Stimulated activated CD8-positive, alpha-beta memory T cell treated with anti-CD3 and anti-CD28 coated beads, Interleukin-4, amount 100 ng/mL, for 4 hours (primary cell): ENCODE measurements around the gene GUK1.

ENCODE experiments used
- DNase-seq, 2 donors: peaks; one replicate each; pipeline ENCODE4 v3.0.0-alpha.2; 2020; ENCODE audit warnings: low read depth in 2 of 2, low spot score in 1 of 2

GUK1 gene, protein sequence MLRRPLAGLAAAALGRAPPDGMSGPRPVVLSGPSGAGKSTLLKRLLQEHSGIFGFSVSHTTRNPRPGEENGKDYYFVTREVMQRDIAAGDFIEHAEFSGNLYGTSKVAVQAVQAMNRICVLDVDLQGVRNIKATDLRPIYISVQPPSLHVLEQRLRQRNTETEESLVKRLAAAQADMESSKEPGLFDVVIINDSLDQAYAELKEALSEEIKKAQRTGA

DNA sequence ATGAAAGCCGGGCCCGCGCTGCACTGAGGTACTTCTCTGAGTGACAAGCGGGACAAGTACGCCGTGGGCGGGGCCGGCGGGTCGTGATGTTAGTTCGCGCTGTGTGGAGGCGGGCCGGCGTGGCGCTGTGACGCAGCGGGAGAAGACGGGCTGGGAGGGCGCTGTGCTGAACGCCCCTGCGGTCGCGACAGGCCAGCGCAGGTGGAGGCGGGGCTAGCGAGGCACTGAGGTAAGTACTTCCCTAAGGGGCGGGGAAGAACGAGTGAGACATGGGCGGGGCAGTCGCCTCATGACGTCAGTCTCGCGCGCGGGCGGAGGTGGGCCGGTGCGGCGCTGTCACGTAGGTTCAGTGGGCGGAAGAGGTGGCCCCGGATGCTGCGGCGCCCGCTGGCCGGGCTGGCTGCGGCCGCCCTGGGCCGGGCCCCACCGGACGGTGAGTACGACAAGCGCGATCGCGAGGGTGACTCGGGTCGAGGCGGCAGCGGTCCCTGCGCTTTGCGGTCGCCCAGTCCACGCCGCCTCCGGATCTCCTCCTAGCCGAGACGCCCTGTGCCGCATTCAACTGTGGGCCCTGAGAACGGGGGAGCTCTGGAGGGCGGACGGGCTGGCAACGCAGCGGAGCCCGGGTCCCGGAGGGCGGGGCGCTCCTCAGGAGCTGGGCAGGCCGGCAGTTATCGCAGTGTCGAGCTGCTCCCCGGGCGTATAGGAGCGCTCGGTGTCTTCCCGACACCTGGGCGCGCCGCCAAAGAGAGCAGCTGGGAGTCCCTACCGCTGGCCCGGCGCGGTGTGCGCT lies at the start of gene GUK1:
Gene GUK1, plus strand, starts transcription at position 349 of the 793 bp plus-strand sequence. Its CDS starts 24 bp downstream, at position 373.
- peak; percentile 99 to 100 for DNase-seq

DNA sequence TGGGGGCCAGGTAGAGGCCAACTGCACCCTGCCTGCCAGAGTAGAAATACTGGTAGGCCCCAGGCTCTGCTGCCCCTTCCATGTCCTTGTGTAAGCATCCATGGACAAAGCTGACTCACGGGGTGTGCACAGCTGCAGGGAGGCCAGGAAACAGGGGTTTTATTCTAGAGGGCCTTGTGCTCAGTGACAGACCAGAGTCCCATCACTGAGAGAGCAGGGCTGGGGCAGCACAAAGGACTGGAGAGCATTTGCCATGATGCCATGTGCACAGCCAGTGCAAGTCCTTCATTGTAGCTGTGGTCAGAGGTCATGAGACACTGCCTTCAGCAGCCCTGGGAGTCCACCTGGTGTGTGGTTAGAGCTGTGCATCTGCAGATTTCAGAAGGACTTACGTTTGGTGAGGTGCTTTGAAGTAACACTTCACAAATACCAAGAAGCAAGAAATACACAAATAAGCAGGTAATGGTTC lies 49.4 kb upstream of the GUK1 start:
- no peak for DNase-seq

DNA sequence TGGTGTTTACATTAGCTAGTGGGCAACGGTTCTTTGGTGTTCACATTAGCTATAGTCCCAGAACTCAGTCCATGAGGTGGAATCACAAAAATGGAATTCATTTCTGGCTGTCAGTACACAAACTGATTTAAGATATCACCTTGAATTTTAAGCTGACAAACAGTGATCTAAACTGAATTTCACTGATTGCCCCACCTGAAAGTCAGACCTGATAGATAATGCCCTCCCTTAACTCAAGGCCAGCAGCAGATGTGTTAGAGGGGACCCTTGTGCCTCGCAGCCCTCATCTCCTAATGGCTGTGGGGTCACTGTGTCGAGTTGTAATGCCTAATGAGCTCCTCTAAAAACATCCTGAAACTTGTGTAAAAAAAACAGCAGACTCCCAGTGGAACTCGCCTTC lies 49.0 kb upstream of the GUK1 start:
- DNase-seq, result no peak

DNA sequence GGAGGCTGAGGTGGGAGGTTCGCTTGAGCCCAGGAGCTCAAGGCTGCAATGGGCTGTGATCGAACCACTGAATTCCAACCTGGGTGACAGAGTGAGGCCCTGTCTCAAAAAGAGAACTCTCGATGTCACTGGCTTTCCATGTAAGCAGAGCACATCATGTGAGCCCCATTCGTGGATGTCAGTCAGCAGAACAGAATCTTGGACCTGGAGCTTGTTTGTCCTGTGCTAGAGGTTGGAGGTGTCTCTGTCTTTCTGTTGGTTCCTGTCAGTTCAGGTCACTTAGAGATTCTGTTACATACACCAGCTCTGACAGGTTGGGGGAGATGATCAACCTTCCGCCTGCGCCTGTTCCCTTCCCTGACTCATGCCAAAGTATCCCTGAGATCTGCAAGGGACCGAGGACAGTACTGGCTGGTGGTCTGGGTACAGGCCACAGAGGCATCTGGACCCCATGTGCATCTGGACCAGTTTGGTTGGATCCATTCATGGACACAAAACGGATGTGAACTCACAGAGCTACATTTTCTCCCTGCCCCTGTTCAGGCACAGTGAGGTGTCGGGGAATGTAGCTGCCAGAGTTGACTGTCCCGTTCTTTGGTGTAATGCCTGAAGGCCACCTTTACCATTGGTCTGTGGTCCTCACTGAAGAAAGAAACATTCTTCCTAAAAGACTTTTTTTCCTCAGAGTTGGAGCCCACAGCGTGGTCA lies 47.6 kb upstream of the GUK1 start:
- no peak for DNase-seq

DNA sequence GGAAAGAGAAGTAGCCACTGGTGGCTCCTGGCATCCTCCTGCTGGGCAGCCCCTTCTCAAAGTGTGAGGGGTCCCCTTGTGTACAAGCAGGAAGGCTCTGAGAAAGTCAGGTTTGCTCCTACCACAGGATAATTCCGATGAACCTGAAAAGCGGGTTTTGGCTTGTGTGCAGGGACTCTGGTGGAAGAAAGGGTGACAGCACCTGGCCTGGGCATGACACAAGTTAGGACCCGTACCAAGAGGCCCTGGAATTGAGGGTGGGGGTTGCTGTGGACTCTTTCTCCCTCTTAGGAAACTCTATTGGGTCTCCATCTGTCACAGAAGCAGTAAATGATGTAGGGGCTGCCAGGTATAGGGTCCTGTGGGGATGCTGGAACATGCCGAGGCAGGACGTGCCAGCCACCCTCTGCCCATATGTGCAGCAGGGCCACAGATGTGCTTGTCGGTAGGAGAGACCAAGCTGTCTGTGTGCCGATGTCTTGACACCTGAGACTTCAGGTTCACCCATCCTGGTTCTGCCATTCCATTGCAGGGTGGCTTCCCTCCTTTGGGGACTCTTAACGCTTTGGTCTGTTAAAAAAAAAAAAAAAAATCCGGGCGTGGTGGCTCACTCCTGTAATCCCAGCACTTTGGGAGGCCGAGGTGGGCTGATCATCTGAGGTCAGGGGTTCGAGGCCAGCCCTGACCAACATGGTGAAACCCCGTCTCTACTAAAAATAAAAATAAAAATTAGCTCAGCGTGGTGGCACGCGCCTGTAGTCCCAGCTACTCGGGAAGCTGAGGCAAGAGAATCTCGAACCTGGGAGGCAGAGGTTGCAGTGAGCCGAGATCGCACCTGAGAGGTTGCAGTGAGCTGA lies 46.8 kb upstream of the GUK1 start:
- no peak for DNase-seq

DNA sequence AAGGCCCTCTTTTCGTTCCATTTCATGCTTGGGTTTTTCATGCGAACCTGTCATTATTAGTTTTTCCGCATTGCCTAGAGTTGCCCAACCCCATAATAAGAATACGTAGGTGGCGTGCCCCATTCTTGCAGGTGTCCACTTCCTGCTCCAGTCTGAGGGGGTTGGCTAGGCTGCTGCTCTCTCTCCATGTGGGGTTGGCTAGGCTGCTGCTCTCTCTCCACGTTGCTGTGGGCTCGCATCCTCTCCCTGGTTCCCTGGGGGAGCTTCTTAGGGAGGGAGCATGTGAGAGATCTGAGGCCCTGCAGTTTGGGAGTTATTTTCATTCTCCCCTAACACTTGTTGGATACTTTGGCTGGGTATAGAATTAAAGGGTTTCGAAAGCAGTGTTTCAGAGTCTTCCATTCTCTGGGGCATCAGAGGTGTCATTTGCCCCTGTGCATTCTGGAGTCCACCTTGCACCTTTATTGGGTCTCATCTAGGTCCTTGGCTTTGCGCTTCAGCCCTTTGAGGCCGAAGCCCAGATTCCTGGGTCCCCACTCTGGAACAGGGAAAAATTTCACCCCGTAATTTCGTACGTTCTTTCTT lies 45.6 kb upstream of the GUK1 start:
- DNase-seq, result no peak

DNA sequence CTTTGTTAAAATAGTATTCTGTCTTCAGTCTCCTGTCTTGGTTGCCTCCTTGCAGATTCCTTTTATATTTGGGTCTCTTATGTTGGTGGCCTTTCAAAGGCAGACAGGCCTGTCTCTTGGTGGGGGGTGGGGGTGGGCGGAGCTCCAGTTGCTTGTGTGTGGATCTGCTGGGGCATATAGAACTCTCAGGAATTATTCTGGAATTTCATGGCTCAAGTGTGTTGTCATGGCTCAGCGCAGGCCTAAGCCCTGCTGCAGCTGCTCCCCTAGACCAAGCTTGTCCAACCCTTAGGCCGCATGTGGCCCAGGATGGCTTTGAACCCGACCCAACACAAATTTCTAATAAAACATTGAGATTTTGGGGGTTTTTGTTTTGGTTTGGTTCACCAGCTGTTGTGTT lies 44.9 kb upstream of the GUK1 start:
- no peak for DNase-seq

DNA sequence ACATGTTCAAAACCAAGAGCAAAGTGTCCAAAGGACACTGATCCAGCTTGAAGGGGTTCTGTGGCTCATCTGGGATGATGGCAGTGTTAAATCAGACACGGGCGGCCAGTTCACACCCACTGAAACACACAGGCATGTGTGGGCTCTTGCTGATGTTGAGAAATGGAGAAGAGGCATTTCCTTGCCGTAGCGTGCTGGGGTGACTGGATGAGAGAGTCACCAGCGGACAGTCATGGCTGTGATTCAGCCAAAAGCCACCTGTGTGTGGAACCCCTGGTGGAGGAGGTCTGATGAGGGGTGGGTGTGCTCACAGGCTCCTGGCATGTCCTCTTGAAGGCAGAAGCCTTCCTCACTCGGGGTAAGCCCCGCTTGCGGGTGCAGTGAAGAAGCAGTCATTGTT lies 44.1 kb upstream of the GUK1 start:
- DNase-seq, result no peak

DNA sequence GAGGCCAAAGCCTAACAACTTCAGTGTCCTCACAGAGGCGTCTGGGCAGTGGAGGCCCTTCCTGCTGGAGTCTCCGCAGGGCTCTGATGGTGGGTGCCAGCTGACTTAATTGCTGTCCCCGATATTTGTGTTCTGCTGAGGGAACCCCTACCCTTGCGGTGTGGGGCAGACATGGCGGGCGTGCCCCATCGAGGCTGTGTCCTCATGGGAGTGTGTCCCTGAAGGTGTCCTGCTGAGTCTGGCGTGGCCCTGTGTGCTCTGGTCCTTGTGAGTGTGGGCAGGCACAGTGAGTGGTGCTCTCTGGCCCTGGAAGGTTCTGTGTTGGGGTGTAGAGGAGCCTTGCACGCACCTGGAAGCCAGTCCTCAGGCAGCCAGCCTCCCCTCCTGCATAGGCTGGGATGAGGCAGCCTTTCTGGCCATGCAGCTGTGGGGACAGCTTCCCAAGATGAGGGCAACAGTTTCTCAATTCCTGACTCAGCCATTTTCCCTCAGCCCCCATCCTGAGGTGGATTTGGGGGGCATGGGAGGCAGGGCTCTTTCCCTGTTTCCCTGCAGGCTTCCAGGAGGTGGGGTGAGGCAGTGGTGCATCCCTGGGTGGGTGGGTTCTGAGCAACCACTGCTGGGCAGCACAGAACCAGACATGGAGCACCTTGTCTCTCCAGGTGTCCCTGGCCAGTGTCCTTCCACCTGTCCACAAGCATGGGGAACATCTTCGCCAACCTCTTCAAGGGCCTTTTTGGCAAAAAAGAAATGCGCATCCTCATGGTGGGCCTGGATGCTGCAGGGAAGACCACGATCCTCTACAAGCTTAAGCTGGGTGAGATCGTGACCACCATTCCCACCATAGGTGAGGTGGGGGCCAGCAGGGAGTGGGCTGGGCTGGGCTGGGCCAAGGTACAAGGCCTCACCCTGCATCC lies 43.4 kb upstream of the GUK1 start:
- DNase-seq, result no peak

DNA sequence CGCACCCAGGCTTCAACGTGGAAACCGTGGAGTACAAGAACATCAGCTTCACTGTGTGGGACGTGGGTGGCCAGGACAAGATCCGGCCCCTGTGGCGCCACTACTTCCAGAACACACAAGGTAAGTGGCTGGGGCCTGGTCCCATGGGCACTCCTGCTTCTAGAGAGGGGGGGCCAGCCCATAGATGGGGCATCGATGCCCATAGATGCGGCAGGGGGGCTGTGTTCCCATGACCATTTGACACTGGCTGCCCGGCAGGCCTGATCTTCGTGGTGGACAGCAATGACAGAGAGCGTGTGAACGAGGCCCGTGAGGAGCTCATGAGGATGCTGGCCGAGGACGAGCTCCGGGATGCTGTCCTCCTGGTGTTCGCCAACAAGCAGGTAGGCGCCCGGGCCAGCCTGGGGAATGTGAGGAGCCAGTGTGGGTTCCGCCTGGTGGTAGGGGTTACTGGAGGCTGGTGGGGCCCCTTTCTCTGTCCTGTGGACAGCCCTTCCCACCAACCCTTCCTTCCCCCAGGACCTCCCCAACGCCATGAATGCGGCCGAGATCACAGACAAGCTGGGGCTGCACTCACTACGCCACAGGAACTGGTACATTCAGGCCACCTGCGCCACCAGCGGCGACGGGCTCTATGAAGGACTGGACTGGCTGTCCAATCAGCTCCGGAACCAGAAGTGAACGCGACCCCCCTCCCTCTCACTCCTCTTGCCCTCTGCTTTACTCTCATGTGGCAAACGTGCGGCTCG lies 42.6 kb upstream of the GUK1 start:
- DNase-seq, result no peak

DNA sequence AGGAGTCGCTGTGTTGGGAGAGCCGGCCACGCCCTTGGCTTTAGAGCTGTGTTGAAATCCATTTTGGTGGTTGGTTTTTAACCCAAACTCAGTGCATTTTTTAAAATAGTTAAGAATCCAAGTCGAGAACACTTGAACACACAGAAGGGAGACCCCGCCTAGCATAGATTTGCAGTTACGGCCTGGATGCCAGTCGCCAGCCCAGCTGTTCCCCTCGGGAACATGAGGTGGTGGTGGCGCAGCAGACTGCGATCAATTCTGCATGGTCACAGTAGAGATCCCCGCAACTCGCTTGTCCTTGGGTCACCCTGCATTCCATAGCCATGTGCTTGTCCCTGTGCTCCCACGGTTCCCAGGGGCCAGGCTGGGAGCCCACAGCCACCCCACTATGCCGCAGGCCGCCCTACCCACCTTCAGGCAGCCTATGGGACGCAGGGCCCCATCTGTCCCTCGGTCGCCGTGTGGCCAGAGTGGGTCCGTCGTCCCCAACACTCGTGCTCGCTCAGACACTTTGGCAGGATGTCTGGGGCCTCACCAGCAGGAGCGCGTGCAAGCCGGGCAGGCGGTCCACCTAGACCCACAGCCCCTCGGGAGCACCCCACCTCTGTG lies 41.7 kb upstream of the GUK1 start:
- DNase-seq, result no peak

DNA sequence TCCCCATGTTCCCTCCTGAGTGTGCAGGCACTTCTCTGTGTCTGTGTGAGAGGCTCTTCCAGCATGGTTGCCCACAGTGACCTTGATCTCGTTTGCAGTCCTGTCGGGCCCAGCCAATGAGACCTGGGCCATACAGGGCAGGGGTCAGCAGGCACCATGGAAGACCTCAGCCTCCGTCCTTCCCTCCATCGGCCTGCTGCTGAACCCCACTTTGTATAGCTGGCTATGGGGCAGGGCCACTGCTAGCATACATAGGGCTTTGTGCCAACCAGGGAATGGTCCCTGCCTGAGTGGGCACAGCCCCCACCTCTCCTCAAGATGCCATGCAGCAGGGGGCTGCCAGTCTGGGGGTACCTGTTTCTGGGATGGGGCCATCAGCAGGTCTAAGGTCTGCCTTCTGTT lies 40.7 kb upstream of the GUK1 start:
- no peak for DNase-seq

DNA sequence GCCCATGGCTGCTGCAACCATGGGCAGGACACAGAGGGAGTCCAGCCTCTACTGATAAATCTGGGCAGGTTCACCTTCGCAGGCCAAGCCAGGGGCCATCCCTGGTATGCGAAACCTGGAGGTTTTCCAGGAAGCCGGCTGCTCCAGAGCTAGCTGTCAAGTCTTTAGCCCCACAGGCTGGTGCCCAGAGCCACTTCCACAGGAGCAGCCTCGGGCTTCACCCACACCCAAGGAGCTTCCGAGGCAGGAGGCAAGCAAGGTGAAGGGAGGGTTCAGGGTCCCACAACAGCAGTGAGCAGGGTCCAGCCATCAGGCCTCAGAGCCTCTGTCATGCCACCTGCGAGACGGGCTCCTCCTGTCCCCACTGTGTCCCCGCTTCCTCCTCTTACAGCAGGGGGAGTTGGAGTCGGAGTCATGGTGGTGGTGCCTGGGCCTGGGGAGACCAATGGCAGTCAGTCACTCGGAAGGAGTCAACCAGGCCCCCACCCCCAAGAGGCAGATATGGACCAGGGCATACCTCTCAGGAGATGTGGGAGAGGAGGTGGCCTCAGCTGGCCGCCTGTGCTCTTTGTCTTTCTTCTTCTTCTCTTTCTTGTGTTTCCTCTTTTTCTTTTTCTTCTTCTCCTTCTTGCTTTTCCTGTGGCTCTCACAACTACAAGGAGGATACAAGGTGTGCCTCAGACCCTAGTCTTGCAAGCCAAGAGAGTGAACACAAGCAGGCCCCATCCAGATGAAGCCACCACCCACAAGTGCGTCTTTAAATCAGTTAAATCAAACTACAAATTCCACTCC lies 39.1 kb upstream of the GUK1 start:
- no peak for DNase-seq

DNA sequence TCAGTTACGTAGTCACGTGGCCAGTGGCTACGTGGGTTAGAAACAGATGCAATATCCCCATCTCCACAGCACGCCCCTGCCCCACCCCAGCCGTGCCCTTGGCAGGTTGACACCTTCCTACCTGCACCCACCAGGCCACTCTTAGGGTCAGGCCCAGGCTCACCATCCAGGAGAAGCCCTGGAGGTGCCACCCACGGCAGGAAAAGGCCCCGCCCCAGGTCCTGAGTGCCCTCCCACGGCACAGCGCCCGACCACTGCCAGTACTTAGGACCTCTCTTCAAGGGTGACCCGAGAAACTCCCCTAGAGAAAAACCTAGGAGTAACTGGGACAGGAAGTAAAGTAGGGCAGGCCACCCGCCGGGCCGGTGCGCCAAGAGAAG lies 38.5 kb upstream of the GUK1 start:
- DNase-seq, result no peak

DNA sequence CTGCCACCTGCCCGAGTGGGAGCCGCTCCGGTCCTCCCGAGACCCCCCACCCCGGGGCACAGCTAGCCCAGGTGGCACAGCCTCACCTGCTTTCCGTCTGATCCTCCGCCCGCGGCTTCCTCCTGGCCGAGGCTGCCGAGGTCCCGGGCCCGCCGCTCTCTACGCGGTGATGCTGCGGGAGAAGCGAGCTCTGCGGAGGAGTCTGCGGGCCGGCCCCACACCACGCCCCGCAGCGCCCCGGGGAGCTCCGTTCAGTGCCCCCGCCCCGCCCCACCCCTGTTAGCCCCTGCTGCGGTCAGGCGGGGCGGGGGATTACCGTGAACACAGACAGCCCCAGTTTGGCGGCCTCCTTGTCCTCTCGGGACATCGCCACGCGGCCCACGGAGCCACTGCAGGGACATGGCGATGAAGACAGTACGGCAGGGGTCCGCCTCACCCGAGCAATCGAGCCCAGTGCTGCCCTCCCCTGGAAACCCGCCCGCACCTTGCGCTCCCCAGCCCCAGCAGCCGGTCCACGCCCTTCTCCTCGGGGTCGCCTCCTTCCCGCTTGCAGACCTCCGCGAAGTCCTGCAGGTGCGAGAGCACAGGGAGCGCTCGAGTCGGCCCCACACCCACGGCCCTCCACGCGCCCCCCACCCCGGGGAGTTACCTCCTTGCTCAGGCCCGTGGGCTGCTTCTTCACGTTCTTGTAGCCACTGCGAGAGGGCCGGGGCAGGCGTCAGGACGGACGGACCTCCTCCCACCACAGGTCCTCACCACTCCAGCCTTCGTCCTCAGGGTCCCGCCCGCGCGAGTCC lies 37.9 kb upstream of the GUK1 start:
- DNase-seq, result no peak

DNA sequence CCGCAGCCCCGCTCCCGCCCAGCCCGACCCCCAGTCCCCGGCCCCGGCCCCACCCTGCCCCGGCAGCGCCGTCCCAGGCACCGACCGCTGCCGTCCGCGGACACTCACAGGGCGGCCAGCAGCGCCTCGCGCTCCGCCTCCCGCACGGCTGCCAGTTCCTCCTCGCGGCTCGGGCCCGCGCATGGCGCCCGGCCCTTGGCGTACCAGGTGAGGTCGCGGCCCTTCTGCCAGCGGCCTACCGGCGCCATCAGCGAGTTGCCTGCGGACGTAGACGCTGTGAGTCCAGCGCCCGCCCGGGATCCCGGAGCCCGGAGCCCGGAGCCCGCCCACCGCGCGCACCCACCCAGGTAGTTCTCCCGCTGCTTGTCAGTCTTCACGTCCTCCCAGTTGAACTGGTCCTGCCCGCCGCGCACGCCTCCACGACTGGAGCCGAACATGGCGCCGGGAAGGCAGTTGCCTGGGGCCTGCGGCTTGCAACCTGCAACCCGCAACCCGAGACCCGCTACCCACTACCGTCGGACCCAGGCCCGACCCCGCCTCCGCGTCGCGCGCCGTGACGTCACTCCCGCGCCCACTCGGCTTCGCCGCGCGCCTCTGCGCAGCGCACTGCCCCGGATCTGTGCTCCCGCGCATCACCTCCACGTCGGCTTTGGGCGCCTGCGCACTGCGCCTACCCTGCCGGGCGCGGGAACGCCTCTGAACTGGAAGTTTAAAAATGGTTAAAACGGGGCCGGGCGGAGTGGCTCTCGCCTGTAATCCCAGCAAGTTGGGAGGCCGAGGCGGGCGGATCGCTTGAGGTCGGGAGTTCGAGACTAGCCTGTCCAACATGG lies 37.1 kb upstream of the GUK1 start, which contains the start of gene C1orf35:
Gene C1orf35, minus strand, starts transcription at position 535 of the 830 bp plus-strand sequence. Its CDS starts 98 bp downstream, at position 437.
- DNase-seq, result peak; percentile 87
